Esophagus squamous epithelium (tissue), 4 donors: ENCODE measurements around the gene TBC1D20.
"Not testable (repeated sequence)": the region's sequence is repeated elsewhere in the genome, so short reads cannot be mapped to it uniquely, and the experiment has no call there.

Experiments
- CTCF ChIP-seq, 6 experiments: fragments of 450-650 bp in 4 of 6; fragments of 200-600 bp in 2 of 6; sonication (generic) in 2 of 6; IDR thresholded peaks; one replicate each; pipeline ENCODE4 v1.5.1; 2016 to 2019; ENCODE audit warnings: antibody characterized with exemption in 6 of 6, mild to moderate bottlenecking in 4 of 6, moderate library complexity in 4 of 6
- POLR2A ChIP-seq, 4 donors: fragments of 450-650 bp; IDR thresholded peaks; one replicate each; pipeline ENCODE4 v1.6.1; 2017; ENCODE audit warnings: antibody characterized with exemption in 4 of 4, mild to moderate bottlenecking in 4 of 4, moderate library complexity in 3 of 4

GRCh38 chr20:393296-393695 lies 69.0 kb downstream of the TBC1D20 start:
- TF ChIP-seq CTCF, POLR2A (IDR thresholded peaks at IDR 0.05): not testable (repeated sequence)
